Activated T-cell treated with anti-CD3 and anti-CD28 coated beads, Interleukin-2, amount 50 U/mL, for 4 hours (primary cell): Measurements from ENCODE around the gene ANKRD52. TPM values are rescaled to one million over a fixed set of nuclear protein-coding genes. Genes with fewer than 3 reads are reported as not detected.
A peak's percentile ranks its signal among the peaks of the same experiment; 100 is the strongest.

Experiments
- ATAC-seq, 2 donors: fragments of 200-7000 bp; cut with Tn5 transposase; one replicate each; pipeline ENCODE4 v1.10.0; 2021
- DNase-seq: peaks from one replicate; pipeline ENCODE4 v3.0.0-alpha.2; 2020
- H3K27me3 Mint-ChIP-seq: one replicate; pipeline ENCODE4 v1.8.0; 2021; ENCODE audit warnings: low read depth, mixed read lengths
- H3K36me3 Mint-ChIP-seq: one replicate; pipeline ENCODE4 v1.8.0; 2022; ENCODE audit warnings: mixed read lengths; ENCODE audit not compliant: insufficient read depth
- H3K4me1 Mint-ChIP-seq: one replicate; pipeline ENCODE4 v1.8.0; 2021; ENCODE audit warnings: low read depth, mixed read lengths
- H3K4me3 Mint-ChIP-seq: one replicate; pipeline ENCODE4 v1.8.0; 2021; ENCODE audit warnings: mild to moderate bottlenecking, moderate library complexity, mixed read lengths
- H3K9me3 Mint-ChIP-seq: one replicate; pipeline ENCODE4 v1.8.0; 2021; ENCODE audit warnings: mixed read lengths
- total RNA-seq, 3 donors: library from RNA; stranded (reverse); gene quantifications; one replicate each; pipeline ENCODE4 v1.2.1, GENCODE V29; 2021

Gene ANKRD52
- total RNA-seq, 3 donors from 2014 or later = 60.8 to 70.3 (median 67.5) TPM

- Mint-ChIP-seq H3K27me3 (no peaks in the 10 kb centered on the region), H3K4me3 (no peak overlapping the region), H3K9me3 (no peaks in the 10 kb centered on the region), H3K4me1 (no peaks in the 10 kb centered on the region), H3K36me3 (peaks cover 20% of the 10 kb centered on the region)
- ATAC-seq (no peak), DNase-seq (no peak)
Observed at GRCh38 chr12:56241424-56242303, 16.5 kb downstream of the ANKRD52 start.

GRCh38 chr12:56237552-56237951, 20.6 kb downstream of the ANKRD52 start:
- no peaks in the 10 kb centered on the region for H3K4me1 Mint-ChIP-seq
- peaks cover 7% of the 10 kb centered on the region for H3K36me3 Mint-ChIP-seq
- H3K9me3 Mint-ChIP-seq = no peaks in the 10 kb centered on the region
- H3K4me3 Mint-ChIP-seq = no peak overlapping the region
- DNase-seq (no peak), ATAC-seq (no peak)
- H3K27me3 Mint-ChIP-seq = no peaks in the 10 kb centered on the region

- ATAC-seq (no peak), DNase-seq (no peak)
- Mint-ChIP-seq H3K36me3 (peaks cover 5% of the 10 kb centered on the region), H3K4me3 (no peak overlapping the region), H3K27me3 (no peaks in the 10 kb centered on the region), H3K4me1 (no peaks in the 10 kb centered on the region), H3K9me3 (no peaks in the 10 kb centered on the region)
Observed at GRCh38 chr12:56236985-56237384, 21.2 kb downstream of the ANKRD52 start.

- Mint-ChIP-seq H3K9me3 (no peaks in the 10 kb centered on the region), H3K4me1 (no peaks in the 10 kb centered on the region), H3K27me3 (no peaks in the 10 kb centered on the region), H3K36me3 (peaks cover 1% of the 10 kb centered on the region), H3K4me3 (no peak overlapping the region)
- DNase-seq = no peak
- ATAC-seq = no peak
Observed at GRCh38 chr12:56236091-56236490, 22.1 kb downstream of the ANKRD52 start.

- Mint-ChIP-seq H3K4me3 (no peak overlapping the region), H3K9me3 (no peaks in the 10 kb centered on the region), H3K36me3 (peaks cover 1% of the 10 kb centered on the region), H3K4me1 (no peaks in the 10 kb centered on the region), H3K27me3 (no peaks in the 10 kb centered on the region)
- no peak for ATAC-seq
- DNase-seq = no peak
Observed at GRCh38 chr12:56234746-56235436, 23.3 kb downstream of the ANKRD52 start.

GRCh38 chr12:56231184-56231582, 27.0 kb downstream of the ANKRD52 start:
- H3K4me3 Mint-ChIP-seq = no peak overlapping the region
- no peak for ATAC-seq
- DNase-seq = no peak

GRCh38 chr12:56230432-56231183, 27.6 kb downstream of the ANKRD52 start:
- DNase-seq (no peak), ATAC-seq (no peak)
- no peaks in the 10 kb centered on the region for H3K36me3 Mint-ChIP-seq
- H3K27me3 Mint-ChIP-seq = no peaks in the 10 kb centered on the region
- no peak overlapping the region for H3K4me3 Mint-ChIP-seq
- H3K4me1 Mint-ChIP-seq = peaks cover under 1% of the 10 kb centered on the region
- no peaks in the 10 kb centered on the region for H3K9me3 Mint-ChIP-seq

More at GRCh38 chr12:56231184-56231582, 27.0 kb downstream of the ANKRD52 start:
- Mint-ChIP-seq H3K9me3 (no peaks in the 10 kb centered on the region), H3K36me3 (no peaks in the 10 kb centered on the region), H3K27me3 (no peaks in the 10 kb centered on the region), H3K4me1 (no peaks in the 10 kb centered on the region)

- DNase-seq = no peak
- Mint-ChIP-seq H3K4me1 (peaks cover 7% of the 10 kb centered on the region), H3K36me3 (no peaks in the 10 kb centered on the region), H3K9me3 (no peaks in the 10 kb centered on the region), H3K4me3 (no peak within 1 kb of the TSS), H3K27me3 (no peaks in the 10 kb centered on the region)
- no peak for ATAC-seq
Observed at GRCh38 chr12:56229916-56230431, 28.2 kb downstream of the ANKRD52 start, which contains the start of gene SLC39A5. Gene SLC39A5, plus strand, starts transcription at chr12:56230051. Its CDS starts 1,224 bp downstream, at chr12:56231275.

GRCh38 chr12:56229082-56229481, 29.1 kb downstream of the ANKRD52 start:
- Mint-ChIP-seq H3K9me3 (no peaks in the 10 kb centered on the region), H3K27me3 (no peaks in the 10 kb centered on the region), H3K4me1 (peaks cover 10% of the 10 kb centered on the region), H3K4me3 (no peak overlapping the region), H3K36me3 (no peaks in the 10 kb centered on the region)
- DNase-seq (no peak), ATAC-seq (no peak)

GRCh38 chr12:56224954-56225353, 33.2 kb downstream of the ANKRD52 start:
- H3K4me3 Mint-ChIP-seq = peak overlapping the region; percentile 95
- no peaks in the 10 kb centered on the region for H3K27me3 Mint-ChIP-seq
- DNase-seq = no peak
- ATAC-seq = no peak
- peaks cover 41% of the 10 kb centered on the region for H3K4me1 Mint-ChIP-seq
- no peaks in the 10 kb centered on the region for H3K36me3 Mint-ChIP-seq
- H3K9me3 Mint-ChIP-seq = no peaks in the 10 kb centered on the region

GRCh38 chr12:56224102-56224701, 34.0 kb downstream of the ANKRD52 start, which contains the start of gene NABP2:
Gene NABP2, plus strand, starts transcription at chr12:56224342. Its CDS starts 515 bp downstream, at chr12:56224857.
- Mint-ChIP-seq H3K9me3 (no peaks in the 10 kb centered on the region), H3K36me3 (no peaks in the 10 kb centered on the region), H3K4me3 (peak within 1 kb of the TSS; percentile 95), H3K4me1 (peaks cover 41% of the 10 kb centered on the region), H3K27me3 (no peaks in the 10 kb centered on the region)
- peak; percentile 89 for DNase-seq
- peak; percentile 88 to 90 for ATAC-seq

- Mint-ChIP-seq H3K4me3 (peak overlapping the region; percentile 95), H3K4me1 (peaks cover 41% of the 10 kb centered on the region), H3K9me3 (no peaks in the 10 kb centered on the region), H3K27me3 (no peaks in the 10 kb centered on the region), H3K36me3 (no peaks in the 10 kb centered on the region)
- DNase-seq = no peak
- ATAC-seq = no peak
Observed at GRCh38 chr12:56223571-56224101, 34.5 kb downstream of the ANKRD52 start.

- DNase-seq = no peak
- Mint-ChIP-seq H3K9me3 (no peaks in the 10 kb centered on the region), H3K4me3 (peak overlapping the region; percentile 95), H3K4me1 (peaks cover 41% of the 10 kb centered on the region), H3K36me3 (no peaks in the 10 kb centered on the region), H3K27me3 (no peaks in the 10 kb centered on the region)
- no peak for ATAC-seq
Observed at GRCh38 chr12:56222531-56222895, 35.7 kb downstream of the ANKRD52 start.
